ENCODE data around the gene TDP2.

DNA sequence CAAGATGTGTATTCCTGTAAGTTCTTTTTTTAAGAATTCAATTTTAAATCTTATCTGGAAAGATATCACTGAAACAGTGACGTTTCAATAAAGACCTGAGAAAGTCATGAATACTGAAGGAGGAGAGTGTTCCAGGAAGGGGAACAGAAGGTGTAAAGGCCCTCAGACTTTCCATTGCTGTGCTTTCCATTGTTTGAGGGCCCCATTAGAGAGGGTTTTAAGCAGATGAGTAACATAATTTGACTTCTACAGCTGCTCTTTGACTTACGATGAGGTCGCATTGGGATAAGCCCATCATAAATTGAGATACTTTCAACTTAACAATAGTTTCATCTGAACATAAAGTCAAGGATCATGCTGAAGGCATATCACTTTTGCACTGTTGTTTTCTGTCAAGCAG is 24.9 kb upstream of the TDP2 start:
- no peak for TF ChIP-seq POLR2AphosphoS5 (IDR thresholded peaks at IDR 0.05)
- TF ChIP-seq EP300 (IDR thresholded peaks at IDR 0.05): no peak
- TF ChIP-seq POLR2A (IDR thresholded peaks at IDR 0.05): no peak
